HFF-Myc (cell line): ENCODE data around the gene KBTBD13.

Experiments used
- DNase-seq: peaks from one replicate; pipeline ENCODE4 v3.0.0-alpha.2; 2011; ENCODE audit warnings: low read depth; ENCODE audit errors: extremely low read depth
- H3K4me3 ChIP-seq: replicated peaks from 2 replicates; pipeline ENCODE4 v1.5.1; 2011; ENCODE audit warnings: low read depth, mild to moderate bottlenecking, control low read depth, low read length
- TF ChIP-seq, protein P1 (sequence below): IDR thresholded peaks from 2 replicates; pipeline ENCODE4 v1.5.1; 2012; ENCODE audit warnings: mild to moderate bottlenecking, low read depth, low read length, control low read depth; ENCODE audit errors: missing control alignments

Gene KBTBD13

DNA sequence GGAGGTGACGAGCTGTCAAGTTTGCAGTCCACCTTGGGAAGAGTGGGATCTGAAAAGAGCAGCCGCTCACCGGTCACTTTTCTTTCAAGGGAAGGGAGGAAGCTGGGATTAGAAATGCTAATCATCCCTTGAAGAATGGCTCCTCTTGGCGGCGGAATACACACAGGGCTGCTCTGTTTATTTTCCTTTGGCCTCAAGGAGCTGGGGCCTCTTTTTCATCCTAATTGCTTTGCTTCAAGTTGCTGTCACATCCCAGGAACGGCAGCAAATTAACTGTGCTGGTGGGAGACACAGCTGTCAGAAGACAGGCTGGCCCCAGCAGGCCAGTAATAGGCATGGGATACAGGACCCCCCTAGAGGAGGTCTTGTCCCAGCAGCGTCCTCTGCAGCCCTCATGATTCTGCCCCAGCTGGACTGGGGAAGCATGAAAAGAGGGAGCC lies 6.7 kb downstream of the KBTBD13 start:
- H3K4me3 ChIP-seq, result no peak overlapping the region
- TF ChIP-seq, protein P1, sequence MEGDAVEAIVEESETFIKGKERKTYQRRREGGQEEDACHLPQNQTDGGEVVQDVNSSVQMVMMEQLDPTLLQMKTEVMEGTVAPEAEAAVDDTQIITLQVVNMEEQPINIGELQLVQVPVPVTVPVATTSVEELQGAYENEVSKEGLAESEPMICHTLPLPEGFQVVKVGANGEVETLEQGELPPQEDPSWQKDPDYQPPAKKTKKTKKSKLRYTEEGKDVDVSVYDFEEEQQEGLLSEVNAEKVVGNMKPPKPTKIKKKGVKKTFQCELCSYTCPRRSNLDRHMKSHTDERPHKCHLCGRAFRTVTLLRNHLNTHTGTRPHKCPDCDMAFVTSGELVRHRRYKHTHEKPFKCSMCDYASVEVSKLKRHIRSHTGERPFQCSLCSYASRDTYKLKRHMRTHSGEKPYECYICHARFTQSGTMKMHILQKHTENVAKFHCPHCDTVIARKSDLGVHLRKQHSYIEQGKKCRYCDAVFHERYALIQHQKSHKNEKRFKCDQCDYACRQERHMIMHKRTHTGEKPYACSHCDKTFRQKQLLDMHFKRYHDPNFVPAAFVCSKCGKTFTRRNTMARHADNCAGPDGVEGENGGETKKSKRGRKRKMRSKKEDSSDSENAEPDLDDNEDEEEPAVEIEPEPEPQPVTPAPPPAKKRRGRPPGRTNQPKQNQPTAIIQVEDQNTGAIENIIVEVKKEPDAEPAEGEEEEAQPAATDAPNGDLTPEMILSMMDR, result peak; percentile 22
- DNase-seq, result no peak

DNA sequence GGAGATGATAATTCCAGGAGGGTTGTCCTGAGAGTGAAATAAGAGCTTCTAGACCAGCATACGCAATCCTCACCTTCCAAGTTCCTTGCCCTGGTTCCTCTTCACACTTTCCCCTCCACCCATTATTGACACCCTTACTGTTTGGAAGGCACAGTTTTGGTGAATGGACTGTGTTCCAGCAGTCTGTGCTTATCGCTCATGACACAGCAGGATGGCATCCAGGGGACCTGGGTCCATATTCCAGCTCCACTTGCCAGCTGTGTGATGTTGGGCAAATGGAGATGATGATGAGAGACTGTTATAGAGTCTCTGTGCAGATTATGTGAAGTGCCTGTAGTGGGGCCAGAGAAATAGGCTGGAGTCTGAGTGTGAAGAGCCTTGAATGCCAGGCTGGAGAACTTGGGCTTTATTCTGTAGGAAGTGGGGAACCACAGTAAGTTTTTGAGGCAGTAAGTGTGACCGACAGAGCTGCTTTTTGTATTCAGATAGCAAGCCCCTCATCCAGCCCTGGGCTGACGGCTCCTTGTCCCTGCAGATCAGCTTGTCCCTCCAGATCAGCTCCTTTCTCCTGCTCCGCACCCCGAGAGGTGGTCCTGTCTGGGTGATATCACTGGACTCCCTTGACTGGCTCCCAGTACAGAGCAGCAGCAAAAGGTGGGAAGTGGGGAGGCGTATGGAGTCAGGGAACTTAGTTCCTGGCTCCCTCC lies 8.1 kb downstream of the KBTBD13 start:
- H3K4me3 ChIP-seq, result no peak overlapping the region
- DNase-seq, result no peak
- TF ChIP-seq, protein P1, result no peak

DNA sequence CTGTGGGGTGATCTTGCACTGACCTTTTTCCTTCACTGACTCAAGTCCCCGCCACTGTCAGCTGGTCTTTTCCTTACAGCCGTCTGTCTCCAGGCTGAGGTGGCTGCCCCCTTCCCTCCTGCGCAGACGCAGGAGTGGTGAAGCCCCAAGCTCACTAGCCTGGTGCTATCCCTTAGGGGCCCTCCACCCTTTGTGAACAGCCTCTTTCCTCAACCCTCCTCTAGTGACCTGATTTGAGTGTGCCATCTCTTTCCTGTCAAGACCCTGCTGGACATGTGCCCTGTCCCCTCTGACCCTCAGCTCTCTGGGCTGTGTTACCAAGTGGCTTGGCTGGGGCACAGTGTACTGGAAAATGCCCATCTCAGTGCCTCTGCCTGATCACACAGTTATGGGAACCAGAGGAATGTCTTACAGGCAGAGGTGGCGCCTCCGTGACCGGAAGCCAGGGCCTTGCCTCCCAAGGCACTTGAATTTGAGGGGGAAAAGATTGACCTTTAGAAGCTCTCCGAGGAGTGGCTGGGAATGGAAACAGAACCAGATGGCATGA lies 8.7 kb downstream of the KBTBD13 start:
- no peak overlapping the region for H3K4me3 ChIP-seq
- no peak for DNase-seq
- TF ChIP-seq, protein P1, result no peak

DNA sequence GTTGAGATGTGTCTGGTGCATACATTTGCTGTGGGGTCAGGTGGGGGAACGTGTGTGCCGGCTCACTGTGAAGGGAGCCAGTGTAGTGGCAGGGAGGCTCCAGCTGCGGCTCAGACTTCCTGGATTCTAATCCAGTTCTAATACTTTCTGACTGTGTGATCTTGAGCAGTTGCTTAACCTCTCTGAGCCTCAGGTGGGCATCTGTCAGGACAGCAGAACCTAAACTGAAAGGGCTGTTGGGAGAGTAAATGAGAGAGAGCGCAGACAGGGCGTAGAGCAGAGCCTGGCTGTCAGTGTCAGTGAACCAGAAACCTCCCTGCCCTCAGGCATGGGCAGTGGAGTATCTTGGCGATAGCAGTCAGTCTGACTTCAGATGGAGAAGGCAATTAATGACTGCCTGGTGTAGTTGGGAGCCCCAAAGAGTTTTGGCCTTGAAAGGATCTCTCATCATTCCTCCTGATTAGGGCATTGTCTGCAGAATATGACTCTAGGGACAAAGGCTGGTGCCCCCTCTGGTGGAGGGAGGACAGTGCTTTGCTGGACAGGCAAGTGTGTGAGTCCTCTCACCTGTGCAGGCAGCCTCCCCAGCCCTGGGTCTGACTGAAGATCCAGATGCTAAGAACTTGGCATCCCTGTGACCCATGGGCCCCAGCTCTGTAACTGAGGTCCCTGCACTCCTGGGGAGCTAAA lies 9.6 kb downstream of the KBTBD13 start:
- H3K4me3 ChIP-seq, result no peak overlapping the region
- no peak for DNase-seq
- TF ChIP-seq, protein P1, result peak; percentile 67

DNA sequence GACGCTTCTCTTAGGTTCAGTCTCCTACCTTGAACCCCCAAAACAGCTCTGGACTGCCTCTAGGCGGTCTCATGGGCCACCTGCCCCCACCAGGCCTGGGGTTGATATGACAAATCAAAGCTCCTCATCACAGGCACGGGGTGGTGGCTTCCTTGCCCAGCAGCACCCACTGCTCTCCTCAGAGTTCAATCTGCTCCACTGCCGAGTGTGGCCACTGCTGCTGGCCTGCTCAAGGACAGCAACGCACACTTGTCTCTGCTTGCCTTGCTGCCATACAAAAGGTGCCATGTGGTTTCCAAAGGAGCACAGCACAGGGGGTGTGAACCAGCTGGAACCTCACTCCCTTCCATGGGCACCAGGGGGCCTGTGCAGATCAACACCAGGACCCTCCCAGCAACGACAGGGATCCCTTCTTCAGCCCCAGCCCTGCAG lies 10.2 kb downstream of the KBTBD13 start:
- no peak for DNase-seq
- TF ChIP-seq, protein P1, result no peak
- no peak overlapping the region for H3K4me3 ChIP-seq

DNA sequence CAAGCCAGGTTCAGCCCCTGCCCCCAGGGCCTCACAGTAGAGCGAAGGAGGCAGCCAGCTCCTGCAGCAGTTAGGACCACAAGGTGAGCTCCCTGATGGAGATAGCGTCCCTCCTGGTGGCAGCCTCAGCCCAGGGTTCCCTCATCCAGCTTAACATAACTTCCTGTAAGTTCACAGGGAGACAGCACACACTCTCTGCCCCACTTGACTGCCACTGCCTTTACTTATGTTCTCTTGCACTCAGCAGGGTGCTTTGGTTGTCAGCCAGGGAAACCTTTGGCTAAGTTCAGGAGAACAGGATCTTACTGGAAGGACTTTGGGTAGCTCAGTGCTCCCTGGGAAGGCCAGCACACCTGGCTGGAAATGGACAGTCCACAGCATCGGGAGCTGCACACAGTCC lies 10.9 kb downstream of the KBTBD13 start:
- H3K4me3 ChIP-seq, result no peak overlapping the region
- TF ChIP-seq, protein P1, result no peak
- DNase-seq, result no peak
